HG03064 (cell line): Measurements from ENCODE around the gene GPR162.
"Not testable (repeated sequence)": the region's sequence is repeated elsewhere in the genome, so short reads cannot be mapped to it uniquely, and the experiment has no call there.

Source experiments
- ATAC-seq: cut with Tn5 transposase; IDR thresholded peaks from one replicate; pipeline ENCODE4 v1.9.1; 2021; ENCODE audit warnings: low read depth; ENCODE audit not compliant: unreplicated experiment

Gene GPR162

DNA sequence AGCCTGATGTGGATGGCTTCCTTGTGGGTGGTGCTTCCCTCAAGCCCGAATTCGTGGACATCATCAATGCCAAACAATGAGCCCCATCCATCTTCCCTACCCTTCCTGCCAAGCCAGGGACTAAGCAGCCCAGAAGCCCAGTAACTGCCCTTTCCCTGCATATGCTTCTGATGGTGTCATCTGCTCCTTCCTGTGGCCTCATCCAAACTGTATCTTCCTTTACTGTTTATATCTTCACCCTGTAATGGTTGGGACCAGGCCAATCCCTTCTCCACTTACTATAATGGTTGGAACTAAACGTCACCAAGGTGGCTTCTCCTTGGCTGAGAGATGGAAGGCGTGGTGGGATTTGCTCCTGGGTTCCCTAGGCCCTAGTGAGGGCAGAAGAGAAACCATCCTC, 48.7 kb downstream of the GPR162 start:
- ATAC-seq, result not testable (repeated sequence)

DNA sequence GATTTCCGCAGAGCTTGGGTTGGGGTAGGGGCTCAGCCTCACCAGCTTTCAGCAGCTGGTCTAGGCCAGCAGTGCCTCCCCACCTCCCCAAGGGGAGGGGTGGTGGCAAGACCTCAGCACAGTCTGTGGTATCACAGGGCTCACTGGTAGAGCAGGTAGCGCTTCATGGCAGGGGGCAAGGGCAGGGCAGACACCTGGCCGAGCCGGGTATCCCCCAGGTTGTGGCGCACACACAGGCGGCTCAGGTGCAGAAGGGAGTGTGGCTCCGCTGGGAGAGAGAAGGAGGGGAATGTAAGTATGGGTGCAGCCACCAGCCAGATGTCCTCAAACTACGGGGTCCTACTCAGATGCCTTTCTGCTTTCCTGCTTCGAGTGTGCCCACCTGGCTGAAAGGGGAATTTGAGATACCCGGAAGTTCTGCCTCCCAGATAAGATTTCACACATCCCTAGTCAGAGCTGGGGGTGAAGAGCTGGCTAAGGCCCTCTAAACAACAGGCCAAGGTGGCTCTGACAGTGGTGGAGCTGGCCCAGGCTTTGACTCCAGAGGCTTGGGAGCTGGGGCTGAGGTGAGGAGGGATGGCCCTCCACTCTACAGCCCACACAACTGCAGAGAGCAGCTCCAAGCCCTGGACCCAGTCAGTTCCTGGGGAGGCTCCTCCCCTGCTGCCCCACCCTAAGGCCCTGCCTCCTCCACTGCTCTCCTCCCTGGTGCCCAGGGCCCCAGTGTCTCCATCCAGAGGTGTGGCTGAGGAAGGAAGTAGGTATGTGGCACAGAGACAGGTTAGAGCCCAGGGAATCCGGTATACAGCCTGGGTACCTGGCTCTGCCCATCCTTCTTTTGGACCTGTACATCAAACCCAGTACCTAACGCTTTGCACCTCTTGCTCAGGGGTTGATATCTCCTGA, 49.7 kb downstream of the GPR162 start:
- ATAC-seq, result no peak

DNA sequence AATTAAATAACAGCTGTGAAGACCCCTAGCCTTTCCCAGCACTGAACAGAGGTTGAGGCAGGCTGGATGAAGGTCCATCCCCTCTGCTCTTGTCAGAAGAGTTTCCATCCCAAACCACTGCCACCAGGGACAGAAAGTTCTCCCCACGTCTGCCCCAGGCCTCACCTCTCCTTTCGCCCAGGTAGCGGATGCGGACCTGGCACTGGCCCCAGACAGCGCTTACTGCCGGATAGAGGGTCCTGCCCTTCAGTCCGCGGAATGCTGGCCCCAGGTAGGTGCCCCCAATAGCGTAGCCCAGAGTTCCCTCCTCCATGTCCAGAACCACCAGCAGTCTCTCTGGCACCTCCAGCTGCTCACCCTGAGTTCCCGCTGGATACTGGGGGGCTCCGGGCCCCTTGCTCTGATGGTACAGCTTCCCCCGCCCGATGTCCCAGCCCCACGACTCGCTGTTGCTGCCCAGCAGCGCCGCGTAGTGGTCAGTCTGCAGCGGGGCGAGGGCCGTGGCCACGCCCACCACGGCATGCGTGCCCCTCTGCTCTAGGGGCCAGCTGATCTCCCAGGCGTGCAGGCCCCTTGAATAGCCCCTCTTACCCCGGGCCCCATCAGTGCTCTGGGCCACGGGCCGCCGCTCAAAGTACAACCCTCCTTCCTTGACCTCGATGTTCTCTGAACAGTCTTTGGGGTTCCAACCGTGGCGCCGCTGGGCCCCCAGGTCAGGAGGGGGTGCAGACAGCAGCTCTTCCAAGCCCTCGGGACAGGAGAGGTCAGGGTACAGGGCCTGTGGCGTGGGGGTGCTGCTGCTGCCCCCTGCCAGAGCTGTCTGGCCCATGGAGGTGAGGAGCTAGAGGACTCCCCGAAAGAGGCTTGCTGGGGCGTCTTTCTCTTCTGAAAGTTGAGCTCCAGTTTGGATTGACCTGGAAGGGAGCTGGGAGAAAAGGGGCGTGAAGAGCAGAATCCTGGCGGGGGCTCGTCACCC, 50.7 kb downstream of the GPR162 start:
- peak; percentile 30 for ATAC-seq

DNA sequence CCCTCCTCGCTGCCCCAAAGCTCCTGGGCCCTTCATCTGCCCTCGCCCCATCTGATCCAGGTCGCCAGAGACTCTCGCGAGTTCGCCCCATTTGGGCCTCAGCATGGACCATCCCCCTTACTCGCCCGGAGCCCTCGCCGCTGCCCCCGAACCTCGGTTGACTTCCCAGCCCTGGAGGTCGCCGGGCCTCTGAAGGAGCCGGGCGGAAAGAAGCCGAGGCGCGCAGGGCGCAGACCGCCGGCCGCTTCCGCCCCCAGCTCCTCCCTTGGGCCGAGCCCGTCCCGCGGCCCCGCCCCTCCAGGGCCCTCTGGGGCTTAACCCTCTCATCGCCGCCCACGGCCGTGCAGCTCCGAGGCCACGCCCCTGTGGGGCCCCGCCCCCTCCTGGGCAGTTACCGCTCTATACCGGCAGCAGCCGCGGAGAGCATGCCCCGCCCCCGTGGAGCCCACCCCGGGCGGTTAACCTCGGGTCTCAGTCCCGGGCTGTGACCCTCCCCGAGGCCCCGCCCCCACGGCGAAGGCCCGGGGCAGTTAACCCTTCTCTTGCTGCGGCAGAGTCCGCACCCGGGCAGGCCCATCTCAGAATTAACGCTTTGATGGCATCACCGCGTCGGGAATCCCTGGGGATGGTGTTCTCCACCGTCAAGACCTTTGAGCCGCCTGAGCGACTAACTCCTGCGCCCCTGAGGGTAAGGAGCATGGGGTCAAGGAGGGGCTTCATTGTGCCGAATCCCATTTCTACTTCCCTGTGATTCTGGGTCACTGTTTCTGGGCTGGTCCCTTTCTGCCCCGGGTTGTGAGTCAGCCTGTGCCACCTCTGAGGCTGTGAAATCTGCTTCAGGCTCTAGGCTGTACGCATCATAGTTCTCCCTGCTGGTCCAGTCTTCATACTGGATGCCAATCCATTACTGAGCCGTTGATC, 51.7 kb downstream of the GPR162 start, which contains the start of gene SPSB2:
TSS of gene SPSB2 (minus strand) at position 210 of the 921 bp plus-strand sequence. CDS start 402 bp downstream, outside the sequence.
- ATAC-seq, result peak; percentile 60

DNA sequence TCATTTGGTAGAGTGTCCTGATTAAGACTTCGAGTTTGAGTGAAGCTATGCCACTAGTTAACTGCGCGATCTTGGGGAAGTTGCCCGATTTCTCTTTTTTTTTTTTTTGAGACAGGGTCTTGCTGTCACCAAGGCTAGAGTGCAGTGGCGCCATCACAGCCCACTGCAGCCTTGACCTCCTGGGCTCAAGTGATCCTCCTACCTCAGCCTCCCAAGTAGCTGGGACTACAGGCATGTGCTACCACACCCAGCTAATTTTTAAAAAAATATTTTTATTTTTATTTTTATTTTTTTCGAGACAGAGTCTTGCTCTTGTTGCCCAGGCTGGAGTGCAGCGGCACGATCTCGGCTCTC, 52.4 kb downstream of the GPR162 start:
- not testable (repeated sequence) for ATAC-seq
